ENCODE results near the gene KIDINS220. TPM values are rescaled to one million over a fixed set of nuclear protein-coding genes. Genes with fewer than 3 reads are reported as not detected.

Gene KIDINS220
- total and polyA plus RNA-seq, 9 of the 15 experiments (the other 6 are each of a cell fraction or from before 2014, with no cell fraction given), result 15.2 to 48.0 (median 34.4) TPM

DNA sequence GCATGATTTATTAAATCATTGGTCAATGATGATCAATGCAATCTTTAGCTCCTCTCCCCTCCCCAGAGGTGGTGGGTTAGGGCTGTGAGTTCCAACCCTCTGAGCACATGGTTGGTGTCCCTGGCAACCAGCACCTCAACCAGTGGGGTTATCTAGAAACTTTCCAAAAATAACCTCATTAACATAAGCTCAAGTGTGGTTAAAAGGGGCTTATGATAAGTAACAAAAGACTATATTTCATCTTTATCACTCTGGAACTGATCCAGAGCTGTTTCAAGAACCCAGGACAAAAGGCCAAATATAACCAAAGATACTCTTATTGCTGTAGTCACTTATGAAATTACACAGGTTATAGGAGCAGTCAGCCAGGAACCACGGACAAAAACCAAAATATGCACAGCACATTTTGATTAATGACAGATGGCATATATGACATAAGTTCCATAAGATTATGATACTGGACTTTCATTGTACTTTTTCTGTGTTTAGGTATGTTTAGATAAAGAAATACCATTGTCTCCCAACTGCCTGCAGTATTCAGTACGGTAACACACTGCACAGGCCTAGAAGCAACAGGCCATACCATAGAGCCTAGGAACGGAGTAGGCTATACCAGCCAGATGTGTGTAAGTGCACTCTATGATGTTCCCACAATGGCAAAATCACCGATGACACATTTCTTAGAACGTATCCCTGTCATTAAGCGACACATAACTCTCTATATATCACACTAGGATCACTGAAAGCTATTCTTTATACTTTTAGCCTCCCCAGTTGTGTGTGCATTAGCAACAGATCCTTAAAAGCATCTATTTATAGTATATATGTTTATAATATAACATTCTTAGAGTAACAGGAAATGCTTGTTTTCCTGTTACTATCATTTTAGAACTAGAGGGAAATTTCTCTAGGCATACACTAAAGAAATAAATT is 31.9 kb downstream of the KIDINS220 start (continued):
- TF ChIP-seq, protein P1, sequence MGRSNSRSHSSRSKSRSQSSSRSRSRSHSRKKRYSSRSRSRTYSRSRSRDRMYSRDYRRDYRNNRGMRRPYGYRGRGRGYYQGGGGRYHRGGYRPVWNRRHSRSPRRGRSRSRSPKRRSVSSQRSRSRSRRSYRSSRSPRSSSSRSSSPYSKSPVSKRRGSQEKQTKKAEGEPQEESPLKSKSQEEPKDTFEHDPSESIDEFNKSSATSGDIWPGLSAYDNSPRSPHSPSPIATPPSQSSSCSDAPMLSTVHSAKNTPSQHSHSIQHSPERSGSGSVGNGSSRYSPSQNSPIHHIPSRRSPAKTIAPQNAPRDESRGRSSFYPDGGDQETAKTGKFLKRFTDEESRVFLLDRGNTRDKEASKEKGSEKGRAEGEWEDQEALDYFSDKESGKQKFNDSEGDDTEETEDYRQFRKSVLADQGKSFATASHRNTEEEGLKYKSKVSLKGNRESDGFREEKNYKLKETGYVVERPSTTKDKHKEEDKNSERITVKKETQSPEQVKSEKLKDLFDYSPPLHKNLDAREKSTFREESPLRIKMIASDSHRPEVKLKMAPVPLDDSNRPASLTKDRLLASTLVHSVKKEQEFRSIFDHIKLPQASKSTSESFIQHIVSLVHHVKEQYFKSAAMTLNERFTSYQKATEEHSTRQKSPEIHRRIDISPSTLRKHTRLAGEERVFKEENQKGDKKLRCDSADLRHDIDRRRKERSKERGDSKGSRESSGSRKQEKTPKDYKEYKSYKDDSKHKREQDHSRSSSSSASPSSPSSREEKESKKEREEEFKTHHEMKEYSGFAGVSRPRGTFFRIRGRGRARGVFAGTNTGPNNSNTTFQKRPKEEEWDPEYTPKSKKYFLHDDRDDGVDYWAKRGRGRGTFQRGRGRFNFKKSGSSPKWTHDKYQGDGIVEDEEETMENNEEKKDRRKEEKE (IDR thresholded peaks at IDR 0.05; ENCODE audit: borderline replicate concordance in 1 of 2, control insufficient read depth in 1 of 2, low read depth in 2 of 2, low read length in 1 of 2), result no peak
- TF ChIP-seq HMGN3 (IDR thresholded peaks at IDR 0.05; ENCODE audit: borderline replicate concordance, extremely low read depth, insufficient read length, low read depth, low read length) (no peak), ZNF217 (CRISPR knock-in tag; IDR thresholded peaks at IDR 0.05) (no peak), ZNF165 (CRISPR knock-in tag; IDR thresholded peaks at IDR 0.05; ENCODE audit: borderline replicate concordance) (no peak), PHF20 (IDR thresholded peaks at IDR 0.05; ENCODE audit: partially characterized antibody) (no peak), ZNF76 (CRISPR knock-in tag; IDR thresholded peaks at IDR 0.05; ENCODE audit: borderline replicate concordance) (no peak), IRF2 (CRISPR knock-in tag; IDR thresholded peaks at IDR 0.05) (no peak), CSDE1 (IDR thresholded peaks at IDR 0.05) (no peak), YBX1 (IDR thresholded peaks at IDR 0.05) (no peak), RCOR1 (IDR thresholded peaks at IDR 0.05; ENCODE audit: borderline replicate concordance in 1 of 2, low read depth in 2 of 2, low read length in 2 of 2) (no peak), NR3C1 (CRISPR knock-in tag; IDR thresholded peaks at IDR 0.05) (no peak), KDM2B (CRISPR knock-in tag; IDR thresholded peaks at IDR 0.05) (no peak), KDM4B (IDR thresholded peaks at IDR 0.05; ENCODE audit: borderline replicate concordance in 2 of 2, low read depth in 1 of 2) (no peak), ARHGAP35 (IDR thresholded peaks at IDR 0.05; ENCODE audit: partially characterized antibody) (no peak)
- TF ChIP-seq, protein P2, sequence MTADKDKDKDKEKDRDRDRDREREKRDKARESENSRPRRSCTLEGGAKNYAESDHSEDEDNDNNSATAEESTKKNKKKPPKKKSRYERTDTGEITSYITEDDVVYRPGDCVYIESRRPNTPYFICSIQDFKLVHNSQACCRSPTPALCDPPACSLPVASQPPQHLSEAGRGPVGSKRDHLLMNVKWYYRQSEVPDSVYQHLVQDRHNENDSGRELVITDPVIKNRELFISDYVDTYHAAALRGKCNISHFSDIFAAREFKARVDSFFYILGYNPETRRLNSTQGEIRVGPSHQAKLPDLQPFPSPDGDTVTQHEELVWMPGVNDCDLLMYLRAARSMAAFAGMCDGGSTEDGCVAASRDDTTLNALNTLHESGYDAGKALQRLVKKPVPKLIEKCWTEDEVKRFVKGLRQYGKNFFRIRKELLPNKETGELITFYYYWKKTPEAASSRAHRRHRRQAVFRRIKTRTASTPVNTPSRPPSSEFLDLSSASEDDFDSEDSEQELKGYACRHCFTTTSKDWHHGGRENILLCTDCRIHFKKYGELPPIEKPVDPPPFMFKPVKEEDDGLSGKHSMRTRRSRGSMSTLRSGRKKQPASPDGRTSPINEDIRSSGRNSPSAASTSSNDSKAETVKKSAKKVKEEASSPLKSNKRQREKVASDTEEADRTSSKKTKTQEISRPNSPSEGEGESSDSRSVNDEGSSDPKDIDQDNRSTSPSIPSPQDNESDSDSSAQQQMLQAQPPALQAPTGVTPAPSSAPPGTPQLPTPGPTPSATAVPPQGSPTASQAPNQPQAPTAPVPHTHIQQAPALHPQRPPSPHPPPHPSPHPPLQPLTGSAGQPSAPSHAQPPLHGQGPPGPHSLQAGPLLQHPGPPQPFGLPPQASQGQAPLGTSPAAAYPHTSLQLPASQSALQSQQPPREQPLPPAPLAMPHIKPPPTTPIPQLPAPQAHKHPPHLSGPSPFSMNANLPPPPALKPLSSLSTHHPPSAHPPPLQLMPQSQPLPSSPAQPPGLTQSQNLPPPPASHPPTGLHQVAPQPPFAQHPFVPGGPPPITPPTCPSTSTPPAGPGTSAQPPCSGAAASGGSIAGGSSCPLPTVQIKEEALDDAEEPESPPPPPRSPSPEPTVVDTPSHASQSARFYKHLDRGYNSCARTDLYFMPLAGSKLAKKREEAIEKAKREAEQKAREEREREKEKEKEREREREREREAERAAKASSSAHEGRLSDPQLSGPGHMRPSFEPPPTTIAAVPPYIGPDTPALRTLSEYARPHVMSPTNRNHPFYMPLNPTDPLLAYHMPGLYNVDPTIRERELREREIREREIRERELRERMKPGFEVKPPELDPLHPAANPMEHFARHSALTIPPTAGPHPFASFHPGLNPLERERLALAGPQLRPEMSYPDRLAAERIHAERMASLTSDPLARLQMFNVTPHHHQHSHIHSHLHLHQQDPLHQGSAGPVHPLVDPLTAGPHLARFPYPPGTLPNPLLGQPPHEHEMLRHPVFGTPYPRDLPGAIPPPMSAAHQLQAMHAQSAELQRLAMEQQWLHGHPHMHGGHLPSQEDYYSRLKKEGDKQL (CRISPR knock-in tag; IDR thresholded peaks at IDR 0.05; ENCODE audit: borderline replicate concordance), result no peak
- TF ChIP-seq, protein P3, sequence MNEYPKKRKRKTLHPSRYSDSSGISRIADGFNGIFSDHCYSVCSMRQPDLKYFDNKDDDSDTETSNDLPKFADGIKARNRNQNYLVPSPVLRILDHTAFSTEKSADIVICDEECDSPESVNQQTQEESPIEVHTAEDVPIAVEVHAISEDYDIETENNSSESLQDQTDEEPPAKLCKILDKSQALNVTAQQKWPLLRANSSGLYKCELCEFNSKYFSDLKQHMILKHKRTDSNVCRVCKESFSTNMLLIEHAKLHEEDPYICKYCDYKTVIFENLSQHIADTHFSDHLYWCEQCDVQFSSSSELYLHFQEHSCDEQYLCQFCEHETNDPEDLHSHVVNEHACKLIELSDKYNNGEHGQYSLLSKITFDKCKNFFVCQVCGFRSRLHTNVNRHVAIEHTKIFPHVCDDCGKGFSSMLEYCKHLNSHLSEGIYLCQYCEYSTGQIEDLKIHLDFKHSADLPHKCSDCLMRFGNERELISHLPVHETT (CRISPR knock-in tag; conservative IDR thresholded peaks at IDR 0.05 in 1 of 2, IDR thresholded peaks at IDR 0.05 in 1 of 2), result no peak

Measured in K562 (cell line).